Lung microvascular endothelial cell (primary cell): ENCODE measurements around the gene UBL4A. TPM values are rescaled to one million over a fixed set of nuclear protein-coding genes. Genes with fewer than 3 reads are reported as not detected.
A peak's percentile ranks its signal among the peaks of the same experiment; 100 is the strongest.

ENCODE experiments used
- DNase-seq, 2 donors: peaks; one replicate each; pipeline versions ENCODE4 v3.0.0 to v3.0.0-alpha.2; 2010; ENCODE audit warnings: low read depth in 2 of 2
- total RNA-seq: library from RNA; depleted of rRNA; stranded (reverse); fragments of >200 nt; gene quantifications from 2 replicates; pipeline ENCODE4 v1.2.1, GENCODE V29; 2014

Gene UBL4A
- total RNA-seq, 1 donor from 2014 or later, result 31.3 TPM

DNA sequence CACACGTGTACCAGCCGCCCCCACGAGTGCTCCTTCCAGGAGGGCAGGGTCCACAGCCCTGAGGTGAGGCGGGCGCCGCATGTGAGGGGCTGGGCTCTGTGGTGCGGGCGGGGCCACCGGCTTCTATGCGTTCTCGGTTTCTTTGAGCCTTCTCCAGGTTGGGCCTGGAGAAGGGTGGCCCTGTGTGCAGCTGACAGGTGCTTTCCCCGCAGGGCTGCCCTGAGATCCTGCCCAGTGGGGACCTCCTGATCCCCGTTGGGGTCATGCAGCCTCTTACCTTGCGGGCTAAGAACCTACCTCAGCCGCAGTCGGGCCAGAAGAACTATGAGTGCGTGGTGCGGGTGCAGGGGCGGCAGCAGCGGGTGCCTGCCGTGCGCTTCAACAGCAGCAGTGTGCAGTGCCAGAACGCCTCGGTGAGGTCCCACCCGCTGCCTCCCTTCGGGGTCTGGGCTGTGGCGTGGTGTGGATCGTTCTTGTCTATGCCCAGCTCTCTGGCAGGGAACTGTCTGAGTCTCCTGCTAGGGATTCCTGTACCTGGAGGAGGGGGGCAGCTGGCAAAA lies 21.5 kb downstream of the UBL4A start:
- DNase-seq, result no peak

DNA sequence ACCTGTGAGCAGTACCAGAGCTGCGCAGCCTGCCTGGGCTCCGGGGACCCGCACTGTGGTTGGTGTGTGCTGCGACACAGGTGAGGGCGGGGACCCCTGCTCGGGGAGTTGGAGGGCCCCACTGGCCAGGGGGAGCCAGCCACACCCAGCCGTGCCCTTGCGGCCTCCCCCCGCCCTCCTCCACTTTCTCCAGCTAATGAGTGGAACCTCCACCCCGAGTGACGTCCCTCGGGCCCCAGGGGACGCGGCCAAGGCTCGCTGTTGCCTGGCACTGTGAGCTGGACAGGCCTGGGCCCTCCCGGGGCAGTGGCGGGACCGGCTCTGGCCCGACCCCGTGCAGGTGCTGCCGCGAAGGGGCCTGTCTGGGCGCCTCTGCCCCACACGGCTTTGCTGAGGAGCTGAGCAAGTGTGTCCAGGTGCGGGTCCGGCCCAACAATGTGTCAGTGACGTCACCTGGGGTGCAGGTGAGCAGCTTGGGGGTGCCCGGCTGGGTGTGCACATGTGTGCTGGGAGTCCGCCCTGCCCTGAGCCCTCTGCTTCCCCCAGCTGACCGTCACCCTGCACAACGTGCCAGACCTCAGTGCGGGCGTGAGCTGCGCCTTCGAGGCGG lies 22.7 kb downstream of the UBL4A start:
- DNase-seq, result no peak

DNA sequence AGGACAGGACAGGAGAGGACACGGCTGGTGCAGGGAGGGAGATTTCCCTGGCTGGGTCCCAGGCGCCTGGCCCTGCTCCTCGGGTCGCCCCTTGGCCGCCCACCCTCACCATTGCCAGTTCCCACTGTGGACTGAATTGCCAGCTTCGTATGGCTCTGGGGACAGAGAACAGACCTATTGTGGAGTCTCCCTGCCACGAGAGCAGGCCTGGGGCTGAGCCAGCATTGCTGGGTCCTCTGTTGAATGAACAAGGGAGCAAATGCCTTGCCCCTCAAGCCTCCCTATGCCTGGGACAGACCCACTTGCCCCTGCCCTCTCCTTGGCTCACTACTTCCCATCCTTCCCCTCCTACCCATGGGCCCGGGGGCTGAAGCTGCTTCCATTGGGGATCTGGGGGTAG lies 24.0 kb downstream of the UBL4A start:
- no peak for DNase-seq

DNA sequence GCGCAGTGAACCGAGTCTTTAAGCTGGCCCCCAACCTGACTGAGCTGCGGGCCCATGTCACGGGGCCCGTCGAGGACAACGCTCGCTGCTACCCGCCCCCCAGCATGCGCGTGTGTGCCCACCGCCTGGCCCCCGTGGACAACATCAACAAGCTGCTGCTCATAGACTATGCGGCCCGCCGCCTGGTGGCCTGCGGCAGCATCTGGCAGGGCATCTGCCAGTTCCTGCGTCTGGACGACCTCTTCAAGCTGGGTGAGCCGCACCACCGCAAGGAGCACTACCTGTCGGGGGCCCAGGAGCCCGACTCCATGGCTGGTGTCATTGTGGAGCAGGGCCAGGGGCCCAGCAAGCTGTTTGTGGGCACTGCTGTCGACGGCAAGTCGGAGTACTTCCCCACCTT lies 26.1 kb downstream of the UBL4A start:
- DNase-seq, result no peak

DNA sequence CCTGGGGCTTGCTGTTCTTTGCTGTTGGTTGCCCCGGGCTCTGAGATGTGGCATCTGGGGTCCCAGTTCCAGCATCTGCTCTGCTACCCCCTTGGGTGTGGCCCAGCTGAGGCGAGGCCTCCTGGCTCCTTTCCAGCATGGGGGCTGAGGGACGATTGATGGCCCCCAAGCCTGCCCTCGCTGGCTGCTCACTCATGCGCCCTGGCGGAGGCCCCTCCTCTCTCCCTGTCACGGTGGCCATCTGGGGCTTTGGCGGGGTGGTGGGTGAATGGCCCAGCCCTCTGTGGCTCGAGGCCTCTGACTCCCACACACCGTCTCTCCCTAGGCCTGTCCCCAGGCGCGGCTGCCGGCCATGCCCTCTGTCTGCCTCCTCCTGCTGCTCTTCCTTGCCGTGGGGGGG lies 26.6 kb downstream of the UBL4A start:
- no peak for DNase-seq

DNA sequence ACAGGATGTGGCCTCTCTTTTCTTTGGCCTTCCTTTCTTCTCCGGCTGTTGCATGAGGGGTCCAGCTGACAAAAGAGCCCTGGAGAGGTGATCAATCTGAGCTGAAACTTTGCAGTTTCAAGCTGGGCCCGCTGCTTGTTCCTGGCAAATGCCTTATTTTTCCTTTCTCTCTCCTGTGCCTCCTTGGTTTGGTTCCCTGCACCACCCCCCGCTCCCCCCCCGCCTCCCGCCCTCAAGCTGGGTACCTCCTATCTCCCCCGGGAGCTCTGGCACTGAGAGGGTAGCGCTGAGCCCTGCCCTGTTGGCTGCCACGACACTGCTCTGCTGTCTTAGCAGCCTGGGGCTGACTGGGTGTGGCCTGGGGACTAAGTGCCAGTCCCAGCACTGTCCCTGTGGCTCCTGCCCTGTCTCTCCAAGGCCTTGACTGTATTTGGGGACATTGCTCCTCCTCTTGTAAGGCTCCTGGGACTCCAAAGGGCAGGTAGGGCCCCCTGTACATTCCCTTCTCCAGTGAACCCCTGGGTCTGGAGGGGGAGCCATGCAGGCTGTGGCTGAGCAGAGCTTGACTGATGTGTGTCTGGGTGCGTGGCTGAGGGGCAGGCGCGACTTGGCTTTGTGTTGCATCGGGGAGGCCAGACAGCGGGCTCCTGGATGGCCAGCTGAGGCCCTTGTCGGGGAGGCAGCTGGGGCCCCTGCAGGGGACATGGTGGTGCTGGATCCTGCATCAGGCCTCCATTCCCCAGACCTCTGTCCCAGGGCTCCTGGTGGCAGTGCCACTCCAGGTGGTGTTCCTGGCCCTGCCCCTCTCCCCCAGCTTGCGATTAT lies 27.2 kb downstream of the UBL4A start:
- no peak for DNase-seq

DNA sequence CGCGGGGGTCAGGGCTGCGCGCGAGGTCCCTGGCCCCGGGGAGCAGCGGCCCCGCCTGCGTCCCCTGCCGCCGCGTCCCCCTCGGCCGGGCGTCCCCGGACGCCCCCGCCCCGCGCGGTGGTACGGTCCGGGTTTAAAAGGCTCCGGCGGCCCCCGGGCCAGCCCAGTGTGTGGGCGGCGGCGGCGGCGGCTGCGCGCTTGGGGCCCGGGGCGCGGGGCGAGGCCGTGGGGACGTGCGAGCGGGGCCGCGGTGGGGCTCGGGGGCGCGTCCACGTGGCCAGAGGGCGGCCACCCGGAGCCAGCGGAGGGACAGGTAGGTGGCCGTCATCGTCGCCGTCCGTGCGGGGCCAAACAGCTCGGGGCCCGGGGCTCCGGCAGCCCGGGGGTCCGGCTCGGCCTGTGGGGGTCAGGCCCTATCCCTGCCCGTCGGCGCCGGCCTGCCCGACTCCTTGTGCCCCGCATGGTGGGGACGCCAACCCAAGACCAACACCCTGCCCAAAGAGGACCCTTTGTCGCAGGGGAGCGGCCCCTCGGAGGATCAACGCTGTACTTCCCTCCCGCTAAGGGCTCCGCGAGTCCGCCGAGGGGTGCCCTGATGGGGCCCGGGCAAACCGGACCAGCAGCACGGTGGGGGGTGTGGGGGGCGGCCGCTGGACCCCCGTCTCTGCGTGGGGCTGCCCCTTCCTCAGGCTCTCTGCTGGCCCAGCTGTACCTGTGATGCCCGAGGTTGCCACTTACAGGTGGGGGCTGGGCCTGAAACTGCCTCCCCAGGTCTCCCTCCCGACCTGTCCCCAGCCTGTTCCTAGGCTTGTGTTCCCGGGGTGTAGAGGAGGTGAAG lies 28.1 kb downstream of the UBL4A start, which contains the start of gene PLXNA3:
TSS of gene PLXNA3 (plus strand) at position 166 of the 838 bp plus-strand sequence. CDS start 1,903 bp downstream, outside the sequence.
- DNase-seq, result peak; percentile 26 to 51

DNA sequence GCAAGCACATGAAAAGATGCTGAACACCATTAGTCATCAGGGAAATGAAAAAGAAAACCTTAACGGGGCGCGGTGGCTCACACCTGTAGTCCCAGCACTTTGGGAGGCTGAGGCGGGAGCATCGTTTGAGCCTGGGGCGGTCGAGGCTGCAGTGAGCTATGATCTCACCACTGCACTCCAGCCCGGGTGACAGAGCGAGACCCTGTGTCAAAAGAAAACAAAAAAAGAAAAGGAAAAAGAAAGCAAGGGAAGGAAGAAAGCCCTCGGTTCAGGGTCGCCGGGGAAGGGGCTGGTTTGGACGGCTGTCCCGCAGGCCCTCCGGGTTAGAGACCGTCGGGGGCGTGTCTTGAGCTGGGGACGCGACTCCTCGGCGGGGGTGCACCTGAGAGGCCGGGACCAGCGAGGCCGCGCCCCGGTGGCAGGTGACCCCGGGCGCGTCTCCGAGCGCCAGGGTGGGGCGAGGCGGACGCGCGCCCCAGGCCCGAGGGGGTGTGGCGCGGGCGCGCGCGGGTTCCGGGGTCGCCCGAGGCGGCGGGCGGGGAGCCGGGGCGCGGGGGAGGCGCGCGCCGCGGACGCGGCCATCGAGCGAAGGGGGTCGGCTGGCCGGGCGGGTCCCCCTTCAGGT lies 28.8 kb downstream of the UBL4A start:
- no peak for DNase-seq

DNA sequence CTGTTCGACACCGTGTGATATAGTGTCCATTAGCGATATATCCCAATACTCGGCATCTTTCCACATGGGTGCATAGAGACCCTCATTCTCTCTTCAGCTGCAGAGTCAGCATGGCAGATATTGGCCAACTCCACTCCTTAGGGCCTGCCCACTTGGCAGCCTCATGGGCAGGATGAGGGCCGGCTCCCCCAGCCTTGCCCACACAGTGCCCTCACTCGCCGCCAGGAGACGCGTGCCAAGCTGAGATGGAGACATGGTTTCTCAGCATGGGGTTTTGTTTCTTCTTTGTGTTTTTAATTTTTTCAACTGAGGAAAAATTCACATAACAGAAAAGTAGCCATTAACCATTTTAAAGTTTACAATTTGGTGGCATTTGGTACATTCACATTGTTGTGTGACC lies 33.6 kb downstream of the UBL4A start:
- no peak for DNase-seq

DNA sequence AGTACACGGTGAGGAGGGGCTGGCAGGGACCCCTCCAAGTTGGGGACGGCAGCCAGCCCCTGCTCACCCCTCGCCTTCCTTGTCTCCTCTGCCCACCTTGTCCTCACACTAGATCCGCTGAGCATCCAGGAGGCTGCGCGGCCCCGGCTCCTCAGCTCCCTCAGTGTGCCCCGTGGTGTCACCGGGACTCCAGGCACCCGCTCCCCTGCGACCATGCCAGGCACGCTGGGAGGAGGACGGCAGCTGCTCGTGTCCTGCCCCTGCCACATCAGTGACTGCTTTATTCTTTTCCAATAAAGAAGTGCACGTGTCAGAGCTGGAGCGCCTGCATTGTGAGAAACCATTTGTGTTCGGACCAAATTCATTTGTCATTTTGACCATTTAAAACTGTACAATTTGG lies 36.1 kb downstream of the UBL4A start:
- no peak for DNase-seq

DNA sequence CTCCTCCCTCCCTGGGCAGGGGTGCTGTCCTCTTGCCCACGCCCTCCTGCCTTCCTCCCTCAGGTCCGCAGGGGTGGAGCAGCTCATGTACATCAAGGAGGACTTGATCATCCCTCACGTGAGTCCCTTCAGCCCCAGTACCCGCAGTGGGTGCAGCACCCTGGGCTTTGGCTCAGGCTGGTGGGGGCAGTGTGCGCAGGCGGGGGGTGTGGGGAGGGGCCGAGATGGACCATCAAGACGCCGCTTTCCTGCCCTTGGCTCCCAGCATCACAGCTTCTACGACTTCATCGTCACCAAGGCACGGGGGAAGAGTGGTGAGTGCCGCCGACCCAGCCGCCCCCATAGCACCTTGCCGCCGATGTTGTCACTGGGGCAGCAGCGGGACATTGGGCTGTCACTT lies 36.8 kb downstream of the UBL4A start:
- DNase-seq, result no peak

DNA sequence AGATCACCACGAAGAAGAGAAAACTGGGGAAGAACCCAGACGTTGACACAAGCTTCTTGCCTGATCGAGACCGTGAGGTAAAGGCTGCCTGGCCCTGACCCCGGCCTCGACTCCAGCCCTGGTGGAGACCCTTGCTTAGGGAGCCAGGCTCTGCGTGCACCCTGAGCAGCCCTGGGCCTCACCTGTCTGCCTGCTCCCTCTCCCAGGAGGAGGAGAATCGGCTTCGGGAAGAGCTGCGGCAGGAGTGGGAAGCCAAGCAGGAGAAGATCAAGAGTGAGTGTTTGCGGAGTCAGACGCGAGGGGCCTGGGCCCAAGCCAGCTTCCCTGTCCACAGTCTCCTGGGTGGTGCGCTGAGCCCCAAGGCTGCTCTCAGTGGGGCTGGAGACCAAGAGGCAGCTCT lies 37.9 kb downstream of the UBL4A start:
- DNase-seq, result no peak

DNA sequence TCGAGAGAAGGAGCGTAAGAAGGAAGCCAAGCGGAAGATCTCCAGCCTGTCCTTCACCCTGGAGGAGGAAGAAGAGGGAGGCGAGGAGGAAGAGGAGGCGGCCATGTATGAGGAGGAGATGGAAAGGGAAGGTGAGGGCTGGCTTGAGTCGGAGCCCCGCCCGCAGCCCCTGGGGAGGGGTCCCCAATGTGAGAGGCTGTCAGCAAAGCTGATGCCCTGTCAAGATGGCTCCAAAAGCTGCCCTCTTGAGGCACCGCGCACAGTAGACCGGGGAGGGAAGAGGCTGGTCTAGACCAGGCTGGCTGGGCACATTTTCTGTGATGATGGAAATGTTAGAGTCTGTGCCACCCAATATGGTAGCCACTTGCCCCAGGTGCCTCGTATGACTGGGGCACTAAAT lies 40.0 kb downstream of the UBL4A start:
- no peak for DNase-seq

DNA sequence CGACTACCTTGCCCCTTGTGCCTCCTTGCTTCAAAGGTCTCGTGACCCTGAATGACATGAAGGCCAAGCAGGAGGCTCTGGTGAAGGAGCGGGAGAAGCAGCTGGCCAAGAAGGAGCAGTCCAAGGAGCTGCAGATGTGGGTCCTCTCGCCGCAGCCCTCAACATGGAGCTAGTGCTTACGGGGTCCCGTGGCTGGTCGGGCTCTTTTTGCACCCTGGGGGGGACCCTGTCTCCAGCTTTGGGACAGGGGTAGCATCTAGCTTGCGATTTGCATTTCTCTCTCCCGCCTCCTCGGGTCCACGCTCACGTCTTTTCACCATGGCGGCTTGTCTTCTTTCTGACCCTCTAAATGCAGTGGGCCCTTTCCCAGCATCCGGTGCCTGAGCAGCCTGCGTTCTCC lies 40.6 kb downstream of the UBL4A start:
- no peak for DNase-seq

DNA sequence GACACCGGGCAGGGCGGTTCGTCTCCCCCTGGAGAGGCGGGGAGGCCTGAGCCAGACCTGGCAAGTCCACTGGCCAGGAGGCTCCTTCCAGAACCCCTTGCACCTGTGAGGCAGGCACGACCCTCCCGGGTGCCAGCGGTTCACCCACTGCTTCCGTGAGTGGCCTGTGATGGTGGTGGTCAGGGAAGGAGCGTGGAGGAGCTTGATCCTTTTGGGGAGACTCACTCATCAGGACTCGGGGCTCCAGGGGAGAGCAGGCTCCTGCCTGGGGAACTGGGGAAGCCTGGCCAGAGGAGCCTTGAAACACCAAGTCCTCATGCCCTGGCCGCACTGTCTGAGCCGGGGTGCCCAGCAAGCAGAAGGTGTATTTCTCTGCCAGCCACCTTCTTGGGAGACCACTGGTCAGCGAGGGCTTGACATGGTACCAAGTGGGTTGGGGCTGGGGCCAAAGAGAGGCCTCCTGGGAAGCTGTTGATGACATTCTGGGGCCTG lies 41.6 kb downstream of the UBL4A start:
- no peak for DNase-seq

DNA sequence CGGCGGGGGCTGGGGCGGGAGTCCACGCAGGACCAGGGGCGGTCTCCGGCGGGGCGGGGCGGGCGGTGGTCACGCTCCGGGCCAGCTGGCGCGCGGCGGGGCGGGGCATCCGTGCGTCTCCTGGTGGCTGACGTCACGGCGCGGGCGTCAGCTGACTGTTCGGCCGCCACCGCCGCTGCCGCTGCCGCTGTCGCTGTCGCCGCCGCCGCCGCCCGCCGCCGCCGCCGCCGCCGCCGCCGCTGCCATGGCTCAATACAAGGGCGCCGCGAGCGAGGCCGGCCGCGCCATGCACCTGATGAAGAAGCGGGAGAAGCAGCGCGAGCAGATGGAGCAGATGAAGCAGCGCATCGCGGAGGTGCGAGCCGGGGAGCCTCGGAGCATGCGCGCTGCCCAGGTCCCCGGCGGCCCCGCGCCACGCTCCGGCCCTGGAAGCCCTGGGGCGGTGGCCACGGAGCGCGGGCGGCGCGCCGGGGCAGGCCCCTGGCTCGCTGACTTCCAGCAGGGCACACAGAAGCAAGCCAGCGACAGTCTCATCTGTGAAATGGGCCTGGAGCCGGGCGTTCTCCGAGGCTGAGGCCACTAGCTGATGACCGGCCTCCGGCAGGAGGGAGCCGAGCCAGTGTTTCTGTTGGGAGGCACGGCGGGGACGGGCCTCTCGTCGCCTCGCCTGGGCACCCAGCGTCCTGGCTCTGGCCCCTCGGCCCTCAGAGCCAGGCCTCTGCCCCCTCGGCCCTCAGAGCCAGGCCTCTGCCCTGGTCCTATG lies 42.2 kb downstream of the UBL4A start, which contains the start of gene FAM50A:
TSS of gene FAM50A (plus strand) at position 150 of the 763 bp plus-strand sequence. CDS start at position 245, 95 bp downstream.
- peak; percentile 74 to 80 for DNase-seq

DNA sequence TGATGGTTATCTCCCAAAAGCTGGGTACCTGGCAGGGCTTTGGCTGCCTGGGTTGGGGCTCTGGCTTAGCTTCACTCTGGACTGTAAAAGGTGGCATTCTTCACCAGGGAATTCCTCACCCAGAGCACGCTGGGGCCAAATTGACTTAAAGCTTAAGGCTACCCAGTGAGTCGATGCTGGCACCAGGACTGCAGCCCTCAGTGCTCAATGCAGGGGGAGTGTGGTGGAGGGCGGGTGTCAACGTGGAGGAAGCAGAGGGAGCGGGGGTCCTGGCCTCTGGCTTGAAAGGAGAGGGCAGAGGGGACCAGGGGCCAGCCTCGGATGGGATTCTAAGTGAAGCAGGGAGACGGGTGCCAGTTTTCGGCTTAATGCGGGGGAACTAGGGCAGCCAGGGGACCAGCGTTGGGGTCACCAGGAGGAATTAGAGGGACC lies 42.9 kb downstream of the UBL4A start:
- no peak for DNase-seq

DNA sequence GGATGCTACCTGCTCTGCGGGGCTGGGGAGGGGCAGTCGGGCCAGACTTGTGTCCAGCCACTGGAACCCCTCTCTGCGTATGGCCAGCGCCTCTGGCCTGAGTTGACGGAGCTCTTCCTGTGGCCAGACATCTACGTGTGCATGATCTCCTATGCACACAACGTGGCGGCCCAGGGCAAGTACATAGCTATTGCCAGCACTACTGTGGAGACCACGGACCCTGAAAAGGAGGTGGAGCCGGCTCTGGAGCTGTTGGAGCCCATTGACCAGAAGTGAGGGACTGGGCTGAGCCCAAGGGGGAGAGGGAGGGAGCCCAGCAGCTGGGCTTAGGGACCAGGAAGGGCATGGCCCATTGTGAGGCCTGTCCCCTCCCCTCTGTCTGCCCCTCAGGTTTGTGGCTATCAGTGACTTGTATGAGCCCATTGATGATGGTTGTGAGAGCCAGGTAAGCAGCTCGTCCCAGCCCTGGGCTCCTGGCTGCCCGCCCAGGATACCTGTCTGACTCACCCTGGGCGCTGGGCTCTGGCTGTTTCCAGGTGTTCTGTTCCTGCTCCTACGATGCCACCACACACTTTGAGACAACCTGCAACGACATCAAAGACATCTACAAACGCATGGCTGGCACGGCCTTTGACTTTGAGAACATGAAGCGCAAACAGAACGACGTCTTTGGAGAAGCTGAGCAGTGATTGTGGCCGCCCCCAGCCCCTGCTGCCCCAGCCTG lies 44.3 kb downstream of the UBL4A start:
- no peak for DNase-seq

DNA sequence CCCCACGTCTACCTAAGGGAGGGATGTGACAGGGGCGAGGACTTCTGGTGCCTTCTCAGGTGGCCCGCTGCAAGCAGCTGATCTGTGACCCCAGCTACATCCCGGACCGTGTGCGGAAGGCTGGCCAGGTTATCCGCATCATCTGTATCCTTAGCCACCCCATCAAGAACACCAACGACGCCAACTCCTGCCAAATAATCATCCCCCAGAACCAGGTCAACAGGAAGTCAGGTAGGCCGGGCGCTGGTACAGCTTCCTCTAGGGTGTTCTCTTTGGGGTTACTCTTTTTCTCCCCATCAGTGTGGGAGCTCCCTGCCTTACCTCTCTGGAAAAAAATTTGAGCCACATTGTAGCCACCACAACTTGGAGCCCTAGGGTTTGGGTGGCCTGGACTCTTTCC lies 44.9 kb downstream of the UBL4A start:
- no peak for DNase-seq
